ENCODE measurements around the gene AKR1B1. TPM values are rescaled to one million over a fixed set of nuclear protein-coding genes. Genes with fewer than 3 reads are reported as not detected.

The AKR1B1 gene
- total RNA-seq, 2 experiments from 2014 or later, result 60.6 to 65.5 TPM

DNA sequence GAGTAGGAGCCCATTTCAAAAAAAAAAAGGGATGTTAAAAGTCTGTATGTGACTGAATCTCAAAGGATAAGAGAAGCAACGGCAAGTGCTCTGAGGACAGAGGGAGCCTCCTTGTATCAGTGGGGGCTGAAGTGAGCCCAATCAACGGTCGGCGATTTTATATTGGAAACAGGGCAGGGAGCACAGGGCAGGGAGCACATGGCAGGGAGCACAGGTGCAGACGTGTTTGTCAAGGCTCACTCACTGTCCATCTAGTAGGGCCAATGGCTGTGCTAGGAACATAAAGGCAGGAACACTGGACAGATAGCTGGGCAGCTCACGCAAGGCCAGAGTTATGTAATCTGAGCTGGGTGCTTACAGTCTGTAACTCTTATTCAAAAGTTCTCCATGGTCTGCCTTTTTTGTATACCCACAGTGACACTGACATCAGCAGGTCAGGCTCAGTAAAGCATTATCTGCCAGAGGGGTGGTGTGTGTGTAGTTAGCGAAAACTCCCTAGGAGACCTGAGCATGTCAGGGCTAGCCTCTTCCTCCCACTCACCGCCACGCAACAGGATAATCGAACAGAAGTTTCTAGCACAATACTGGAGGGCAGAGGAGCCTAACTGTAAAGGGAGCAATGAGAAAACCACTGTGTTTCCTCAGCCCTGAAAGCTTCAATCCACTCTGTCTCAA is 15.4 kb downstream of the AKR1B1 start:
- peaks cover 85% of the 10 kb centered on the region for H3K36me3 ChIP-seq (ENCODE audit: insufficient read depth, low read length)
- ATAC-seq (ENCODE audit: poor library complexity) (no peak), DNase-seq (no peak)
- no peaks in the 10 kb centered on the region for H3K4me1 Mint-ChIP-seq (ENCODE audit: low read depth)
- POLR2A ChIA-PET, result no interaction called here
- H3K27me3 ChIP-seq (ENCODE audit: control insufficient read depth in 1 of 2, insufficient read depth in 2 of 2, low read length in 2 of 2), result no peaks in the 10 kb centered on the region
- no peak overlapping the region for H3K27ac Mint-ChIP-seq
- H3K4me3 ChIP-seq (ENCODE audit: low read length), result no peak overlapping the region
- TF ChIP-seq, protein P1, sequence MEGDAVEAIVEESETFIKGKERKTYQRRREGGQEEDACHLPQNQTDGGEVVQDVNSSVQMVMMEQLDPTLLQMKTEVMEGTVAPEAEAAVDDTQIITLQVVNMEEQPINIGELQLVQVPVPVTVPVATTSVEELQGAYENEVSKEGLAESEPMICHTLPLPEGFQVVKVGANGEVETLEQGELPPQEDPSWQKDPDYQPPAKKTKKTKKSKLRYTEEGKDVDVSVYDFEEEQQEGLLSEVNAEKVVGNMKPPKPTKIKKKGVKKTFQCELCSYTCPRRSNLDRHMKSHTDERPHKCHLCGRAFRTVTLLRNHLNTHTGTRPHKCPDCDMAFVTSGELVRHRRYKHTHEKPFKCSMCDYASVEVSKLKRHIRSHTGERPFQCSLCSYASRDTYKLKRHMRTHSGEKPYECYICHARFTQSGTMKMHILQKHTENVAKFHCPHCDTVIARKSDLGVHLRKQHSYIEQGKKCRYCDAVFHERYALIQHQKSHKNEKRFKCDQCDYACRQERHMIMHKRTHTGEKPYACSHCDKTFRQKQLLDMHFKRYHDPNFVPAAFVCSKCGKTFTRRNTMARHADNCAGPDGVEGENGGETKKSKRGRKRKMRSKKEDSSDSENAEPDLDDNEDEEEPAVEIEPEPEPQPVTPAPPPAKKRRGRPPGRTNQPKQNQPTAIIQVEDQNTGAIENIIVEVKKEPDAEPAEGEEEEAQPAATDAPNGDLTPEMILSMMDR (IDR thresholded peaks at IDR 0.05), result no peak
- peaks cover 2% of the 10 kb centered on the region for H3K9me3 Mint-ChIP-seq
- no peaks in the 10 kb centered on the region for H3K4me1 ChIP-seq (ENCODE audit: insufficient read depth, low read length)
- H3K36me3 Mint-ChIP-seq (ENCODE audit: low read depth), result peaks cover 98% of the 10 kb centered on the region
- CTCF ChIA-PET, result no interaction called here
- H3K4me3 Mint-ChIP-seq, result no peak overlapping the region
- no peak overlapping the region for H3K27ac ChIP-seq (ENCODE audit: low read depth in 1 of 2, low read length in 2 of 2)
- no peaks in the 10 kb centered on the region for H3K27me3 Mint-ChIP-seq
- no peaks in the 10 kb centered on the region for H3K9me3 ChIP-seq (ENCODE audit: control insufficient read depth in 1 of 2, insufficient read depth in 1 of 2, low read length in 2 of 2)
- intact Hi-C loops (cut with DNase I, micrococcal nuclease), result no loop called here

DNA sequence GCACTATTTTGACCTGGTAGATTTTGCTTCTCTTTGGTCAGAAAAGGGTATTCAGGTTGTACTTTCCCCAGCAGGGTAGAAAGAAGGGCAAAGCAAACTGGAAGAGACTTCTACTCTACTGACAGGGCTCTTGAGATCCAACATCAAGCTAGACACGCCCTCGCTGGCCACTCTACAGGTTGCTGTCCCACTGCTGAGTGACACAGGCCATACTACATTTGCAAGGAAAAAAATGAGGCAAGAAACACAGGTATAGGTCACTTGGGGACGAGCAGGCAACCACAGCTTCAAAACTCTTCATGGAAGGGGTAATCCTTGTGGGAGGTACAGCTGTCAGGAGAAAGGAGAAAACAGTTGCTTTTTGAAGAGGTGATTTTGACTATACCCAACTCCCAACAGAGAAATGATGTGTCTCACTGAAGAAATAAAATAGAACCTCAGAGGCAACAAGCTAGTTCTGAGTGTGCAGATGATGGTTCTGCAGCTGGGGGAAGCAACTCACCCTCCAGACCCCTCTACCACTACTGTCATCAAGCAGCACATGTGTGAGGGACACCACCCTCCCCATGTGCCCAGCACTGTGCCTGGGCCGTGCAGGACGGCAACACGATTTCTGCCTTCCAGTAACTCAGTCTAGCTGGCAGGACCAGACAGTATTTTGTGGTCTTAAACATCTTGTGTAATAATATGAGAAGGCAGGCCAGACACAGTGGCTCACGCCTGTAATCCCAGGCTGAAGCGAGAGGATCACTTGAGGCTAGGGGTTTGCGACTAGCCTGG is 16.3 kb downstream of the AKR1B1 start:
- ChIA-PET CTCF (no interaction called here), POLR2A (no interaction called here)
- TF ChIP-seq, protein P1 (IDR thresholded peaks at IDR 0.05), result no peak
- Mint-ChIP-seq H3K27me3 (no peaks in the 10 kb centered on the region), H3K36me3 (ENCODE audit: low read depth) (peaks cover 91% of the 10 kb centered on the region), H3K4me1 (ENCODE audit: low read depth) (no peaks in the 10 kb centered on the region), H3K4me3 (no peak overlapping the region), H3K9me3 (peaks cover 4% of the 10 kb centered on the region), H3K27ac (no peak overlapping the region)
- ATAC-seq (ENCODE audit: poor library complexity), result no peak
- DNase-seq, result no peak
- H3K36me3 ChIP-seq (ENCODE audit: insufficient read depth, low read length), result peaks cover 76% of the 10 kb centered on the region
- H3K27me3 ChIP-seq (ENCODE audit: control insufficient read depth in 1 of 2, insufficient read depth in 2 of 2, low read length in 2 of 2), result no peaks in the 10 kb centered on the region
- no peaks in the 10 kb centered on the region for H3K9me3 ChIP-seq (ENCODE audit: control insufficient read depth in 1 of 2, insufficient read depth in 1 of 2, low read length in 2 of 2)
- intact Hi-C loops (cut with DNase I, micrococcal nuclease), result no loop called here
- no peak overlapping the region for H3K27ac ChIP-seq (ENCODE audit: low read depth in 1 of 2, low read length in 2 of 2)
- no peak overlapping the region for H3K4me3 ChIP-seq (ENCODE audit: low read length)
- H3K4me1 ChIP-seq (ENCODE audit: insufficient read depth, low read length), result no peaks in the 10 kb centered on the region

DNA sequence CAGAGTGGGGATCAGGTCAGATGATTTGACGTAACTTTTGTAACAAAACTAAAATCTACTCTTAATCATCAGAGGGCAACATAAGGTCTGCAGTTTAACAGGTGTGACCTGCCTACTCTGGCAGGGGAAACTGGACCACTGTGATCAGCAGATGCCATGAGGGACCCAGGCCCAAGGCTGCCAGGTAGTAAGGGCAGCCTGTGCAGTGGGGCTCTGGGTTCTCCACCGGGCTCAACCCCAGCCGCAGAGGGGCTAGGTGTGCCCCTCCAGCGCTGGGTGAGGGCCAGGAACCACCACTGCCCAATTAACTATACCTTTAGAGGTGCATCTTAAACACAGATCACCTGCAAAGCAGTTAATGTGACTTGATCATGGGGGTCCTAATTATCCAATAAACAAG is 17.6 kb downstream of the AKR1B1 start:
- no peak for DNase-seq
- H3K27ac Mint-ChIP-seq, result no peak overlapping the region
- TF ChIP-seq, protein P1 (IDR thresholded peaks at IDR 0.05), result no peak
- no peak for ATAC-seq (ENCODE audit: poor library complexity)
- Histone ChIP-seq H3K4me3 (ENCODE audit: low read length) (no peak overlapping the region), H3K27ac (ENCODE audit: low read depth in 1 of 2, low read length in 2 of 2) (no peak overlapping the region), H3K9me3 (ENCODE audit: control insufficient read depth in 1 of 2, insufficient read depth in 1 of 2, low read length in 2 of 2) (no peaks in the 10 kb centered on the region), H3K36me3 (ENCODE audit: insufficient read depth, low read length) (peaks cover 63% of the 10 kb centered on the region), H3K4me1 (ENCODE audit: insufficient read depth, low read length) (no peaks in the 10 kb centered on the region), H3K27me3 (ENCODE audit: control insufficient read depth in 1 of 2, insufficient read depth in 2 of 2, low read length in 2 of 2) (no peaks in the 10 kb centered on the region)
- H3K4me1 Mint-ChIP-seq (ENCODE audit: low read depth), result no peaks in the 10 kb centered on the region
- CTCF ChIA-PET, result interaction anchor here (1.0 kb wide), 1 partner anchor 18 kb away, joined by 3 read pairs; the partner anchor contains the start of gene AKR1B1
- intact Hi-C loops (cut with DNase I, micrococcal nuclease), result no loop called here
- peaks cover 79% of the 10 kb centered on the region for H3K36me3 Mint-ChIP-seq (ENCODE audit: low read depth)
- H3K4me3 Mint-ChIP-seq, result no peak overlapping the region
- POLR2A ChIA-PET, result no interaction called here
- peaks cover 5% of the 10 kb centered on the region for H3K9me3 Mint-ChIP-seq
- no peaks in the 10 kb centered on the region for H3K27me3 Mint-ChIP-seq
